HG03469 (cell line): Measurements from ENCODE around the gene MIB2.
"Not testable (repeated sequence)": the region's sequence is repeated elsewhere in the genome, so short reads cannot be mapped to it uniquely, and the experiment has no call there.

Source experiments
- ATAC-seq: cut with Tn5 transposase; IDR thresholded peaks from one replicate; pipeline ENCODE4 v1.9.1; 2021; ENCODE audit warnings: mild to moderate bottlenecking, moderate library complexity, moderate number of reproducible peaks; ENCODE audit not compliant: unreplicated experiment

MIB2 gene

GRCh38 chr1:1646326-1646725 is 31.0 kb downstream of the MIB2 start:
- ATAC-seq = not testable (repeated sequence)

GRCh38 chr1:1647567-1648241 is 32.4 kb downstream of the MIB2 start:
- not testable (repeated sequence) for ATAC-seq

GRCh38 chr1:1648265-1648664 is 33.0 kb downstream of the MIB2 start:
- ATAC-seq = not testable (repeated sequence)

- ATAC-seq = peak; percentile 67
These were observed 43.6 kb downstream of the MIB2 start, which contains the start of gene CDK11B for GRCh38 chr1:1658583-1659549. Gene CDK11B (minus strand): TSS chr1:1659004. CDS start chr1:1657485, 1,519 bp downstream.

- not testable (repeated sequence) for ATAC-seq
These were observed 47.1 kb downstream of the MIB2 start for GRCh38 chr1:1662392-1662791.

- not testable (repeated sequence) for ATAC-seq
These were observed 47.7 kb downstream of the MIB2 start for GRCh38 chr1:1662830-1663560.

- not testable (repeated sequence) for ATAC-seq
These were observed 49.0 kb downstream of the MIB2 start for GRCh38 chr1:1664318-1664717.

GRCh38 chr1:1664941-1665814 is 49.9 kb downstream of the MIB2 start:
- ATAC-seq = no peak

GRCh38 chr1:1665815-1666251 is 50.5 kb downstream of the MIB2 start:
- ATAC-seq = no peak

- no peak for ATAC-seq
These were observed 51.2 kb downstream of the MIB2 start for GRCh38 chr1:1666526-1666925.

GRCh38 chr1:1669468-1670440 is 54.5 kb downstream of the MIB2 start:
- ATAC-seq = no peak

- no peak for ATAC-seq
These were observed 55.6 kb downstream of the MIB2 start for GRCh38 chr1:1670866-1671265.

- ATAC-seq = no peak
These were observed 56.2 kb downstream of the MIB2 start for GRCh38 chr1:1671365-1672119.

- no peak for ATAC-seq
These were observed 57.1 kb downstream of the MIB2 start for GRCh38 chr1:1672181-1672965.

GRCh38 chr1:1674806-1675205 is 59.5 kb downstream of the MIB2 start:
- ATAC-seq = not testable (repeated sequence)

GRCh38 chr1:1675218-1675617 is 59.9 kb downstream of the MIB2 start:
- ATAC-seq = not testable (repeated sequence)

GRCh38 chr1:1676087-1676486 is 60.8 kb downstream of the MIB2 start:
- ATAC-seq = not testable (repeated sequence)
